Measurements from ENCODE around the gene SALL3.

The SALL3 gene

GRCh38 chr18:78980777-78981380, 1.3 kb downstream of the SALL3 start:
- no peak for DNase-seq (ENCODE audit: low spot score)

GRCh38 chr18:78981394-78981831, 1.8 kb downstream of the SALL3 start:
- DNase-seq (ENCODE audit: low spot score): no peak

DNA sequence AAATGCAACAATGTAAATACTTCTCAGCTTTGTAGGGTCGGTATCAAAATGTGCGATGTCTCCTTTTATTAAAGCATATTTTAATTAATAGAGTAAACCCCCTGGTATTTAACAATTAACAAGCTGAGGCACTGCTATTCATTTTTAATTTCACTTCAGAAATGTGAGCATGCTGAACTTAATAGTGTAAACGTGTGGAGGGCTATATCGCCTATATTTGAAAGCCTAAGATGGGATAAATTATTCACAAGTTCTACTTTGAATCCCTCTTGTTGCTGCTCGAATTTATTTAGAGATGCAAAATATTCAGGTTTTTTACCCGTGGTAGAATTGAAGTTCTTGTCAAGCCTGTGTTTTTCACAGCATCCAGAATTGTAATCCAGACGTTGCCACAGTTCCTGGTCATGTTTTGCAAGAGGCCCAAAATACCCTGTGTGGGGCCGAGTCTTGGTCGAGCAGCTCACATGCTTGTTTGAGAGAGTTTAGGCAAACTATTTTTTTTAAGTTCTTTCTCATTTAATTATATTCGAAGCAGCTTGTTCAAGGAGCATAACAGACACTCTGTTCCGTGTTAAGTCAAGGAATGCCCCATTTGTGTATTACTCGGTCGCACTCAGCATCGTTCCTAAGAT, 2.5 kb downstream of the SALL3 start:
- DNase-seq (ENCODE audit: low spot score): no peak

DNA sequence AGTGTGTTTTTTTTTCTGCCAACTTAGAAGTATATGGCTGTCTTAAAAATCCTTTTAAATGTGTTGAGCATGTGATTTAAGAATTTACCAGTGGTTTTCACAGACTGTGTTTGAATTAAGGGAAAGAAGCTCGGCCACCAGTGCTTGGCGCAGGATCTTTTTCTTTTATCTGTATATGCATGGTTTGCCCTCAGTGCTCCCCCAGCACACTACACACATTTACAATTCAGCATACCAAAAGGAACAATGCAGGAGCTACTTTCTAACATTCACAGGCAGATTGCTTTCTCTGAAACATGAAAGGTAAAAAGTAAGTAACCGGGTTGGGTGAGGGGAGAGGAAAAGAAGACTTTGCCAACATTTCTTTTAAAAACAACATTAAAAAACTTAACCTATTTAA, 3.9 kb downstream of the SALL3 start:
- DNase-seq (ENCODE audit: low spot score): no peak

- no peak for DNase-seq (ENCODE audit: low spot score)
Measured at GRCh38 chr18:78984941-78985784, 5.5 kb downstream of the SALL3 start.

DNA sequence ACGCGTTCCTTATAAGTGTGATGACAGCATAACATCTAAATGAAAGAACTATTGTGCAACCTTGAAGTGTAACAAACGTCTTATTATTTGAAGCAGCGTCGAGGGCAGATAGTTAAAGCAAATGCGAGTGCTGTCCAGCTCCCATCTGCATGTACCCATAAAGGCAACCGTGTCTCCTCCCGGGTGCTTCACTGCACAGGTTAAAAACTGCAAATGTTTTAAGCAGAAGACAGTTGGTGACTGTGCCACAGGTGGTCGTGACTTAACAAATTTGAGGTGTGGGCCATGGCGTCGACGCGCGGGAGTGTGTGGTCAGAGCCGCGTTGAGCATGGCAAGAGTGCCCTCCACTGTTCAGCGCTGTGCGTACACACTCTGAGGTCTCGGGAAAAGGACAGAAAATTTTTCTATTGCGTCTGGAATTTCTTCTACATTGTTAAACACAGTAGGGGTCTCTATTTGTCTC, 6.4 kb downstream of the SALL3 start:
- DNase-seq (ENCODE audit: low spot score): peak; percentile 47

DNA sequence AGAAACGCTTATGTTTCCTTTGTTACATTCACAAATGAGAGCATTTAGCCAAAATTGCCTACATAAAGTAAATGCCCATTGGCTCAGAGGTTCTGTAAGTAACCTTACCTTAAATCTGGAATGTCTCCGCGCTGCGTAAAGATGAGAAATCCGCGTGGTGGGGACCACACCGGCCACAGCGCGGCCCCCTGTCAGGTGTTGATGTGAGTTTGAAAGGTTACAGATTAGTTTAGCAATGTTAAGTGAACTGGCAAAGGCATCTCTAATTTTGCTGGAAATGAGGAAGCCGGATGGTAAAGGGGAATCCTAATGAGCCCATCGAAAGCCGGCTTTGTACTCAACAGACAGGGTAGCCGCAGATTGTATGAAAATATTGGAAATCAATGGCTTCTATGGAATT, 11.8 kb downstream of the SALL3 start:
- no peak for DNase-seq (ENCODE audit: low spot score)

DNA sequence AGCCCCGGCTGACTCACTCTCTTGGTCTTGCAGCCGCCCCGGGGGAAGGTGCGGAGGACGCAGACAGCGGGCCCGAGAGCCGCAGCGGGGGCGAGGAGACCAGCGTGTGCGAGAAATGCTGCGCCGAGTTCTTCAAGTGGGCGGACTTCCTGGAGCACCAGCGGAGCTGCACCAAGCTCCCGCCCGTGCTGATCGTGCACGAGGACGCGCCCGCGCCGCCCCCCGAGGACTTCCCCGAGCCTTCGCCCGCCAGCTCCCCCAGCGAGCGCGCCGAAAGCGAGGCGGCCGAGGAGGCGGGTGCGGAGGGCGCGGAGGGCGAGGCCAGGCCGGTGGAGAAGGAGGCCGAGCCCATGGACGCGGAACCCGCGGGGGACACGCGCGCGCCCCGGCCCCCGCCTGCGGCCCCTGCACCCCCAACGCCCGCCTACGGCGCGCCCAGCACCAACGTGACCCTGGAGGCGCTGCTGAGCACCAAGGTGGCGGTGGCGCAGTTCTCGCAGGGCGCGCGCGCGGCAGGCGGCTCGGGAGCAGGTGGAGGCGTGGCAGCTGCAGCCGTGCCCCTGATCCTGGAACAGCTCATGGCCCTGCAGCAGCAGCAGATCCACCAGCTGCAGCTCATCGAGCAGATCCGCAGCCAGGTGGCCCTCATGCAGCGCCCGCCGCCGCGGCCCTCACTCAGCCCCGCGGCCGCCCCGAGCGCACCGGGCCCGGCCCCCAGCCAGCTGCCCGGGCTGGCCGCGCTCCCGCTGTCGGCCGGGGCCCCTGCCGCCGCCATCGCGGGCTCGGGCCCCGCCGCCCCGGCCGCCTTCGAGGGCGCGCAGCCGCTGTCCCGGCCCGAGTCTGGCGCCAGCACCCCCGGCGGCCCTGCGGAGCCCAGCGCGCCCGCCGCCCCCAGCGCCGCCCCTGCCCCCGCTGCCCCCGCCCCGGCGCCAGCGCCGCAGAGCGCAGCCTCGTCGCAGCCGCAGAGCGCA, 12.7 kb downstream of the SALL3 start:
- no peak for DNase-seq (ENCODE audit: low spot score)

GRCh38 chr18:78993014-78993926, 13.7 kb downstream of the SALL3 start:
- DNase-seq (ENCODE audit: low spot score): no peak

GRCh38 chr18:78994000-78994399, 14.4 kb downstream of the SALL3 start:
- no peak for DNase-seq (ENCODE audit: low spot score)

- no peak for DNase-seq (ENCODE audit: low spot score)
Measured at GRCh38 chr18:78994531-78994930, 14.9 kb downstream of the SALL3 start.

DNA sequence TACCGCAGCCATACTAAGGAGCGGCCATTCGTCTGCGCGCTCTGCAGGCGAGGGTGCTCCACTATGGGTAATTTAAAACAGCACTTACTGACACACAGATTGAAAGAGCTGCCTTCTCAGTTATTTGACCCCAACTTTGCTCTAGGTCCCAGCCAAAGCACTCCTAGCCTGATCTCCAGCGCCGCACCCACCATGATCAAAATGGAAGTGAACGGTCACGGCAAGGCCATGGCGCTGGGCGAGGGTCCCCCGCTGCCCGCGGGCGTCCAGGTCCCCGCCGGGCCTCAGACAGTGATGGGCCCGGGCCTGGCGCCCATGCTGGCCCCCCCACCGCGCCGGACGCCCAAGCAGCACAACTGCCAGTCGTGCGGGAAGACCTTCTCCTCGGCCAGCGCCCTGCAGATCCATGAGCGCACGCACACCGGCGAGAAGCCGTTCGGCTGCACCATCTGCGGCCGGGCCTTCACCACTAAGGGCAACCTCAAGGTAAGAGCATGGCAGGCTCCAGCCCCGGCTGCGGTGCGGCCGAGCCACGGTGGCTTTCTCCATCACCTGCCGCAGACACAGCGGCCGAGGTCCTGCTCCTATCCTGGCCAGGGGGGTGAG, 15.5 kb downstream of the SALL3 start:
- DNase-seq (ENCODE audit: low spot score): no peak

DNA sequence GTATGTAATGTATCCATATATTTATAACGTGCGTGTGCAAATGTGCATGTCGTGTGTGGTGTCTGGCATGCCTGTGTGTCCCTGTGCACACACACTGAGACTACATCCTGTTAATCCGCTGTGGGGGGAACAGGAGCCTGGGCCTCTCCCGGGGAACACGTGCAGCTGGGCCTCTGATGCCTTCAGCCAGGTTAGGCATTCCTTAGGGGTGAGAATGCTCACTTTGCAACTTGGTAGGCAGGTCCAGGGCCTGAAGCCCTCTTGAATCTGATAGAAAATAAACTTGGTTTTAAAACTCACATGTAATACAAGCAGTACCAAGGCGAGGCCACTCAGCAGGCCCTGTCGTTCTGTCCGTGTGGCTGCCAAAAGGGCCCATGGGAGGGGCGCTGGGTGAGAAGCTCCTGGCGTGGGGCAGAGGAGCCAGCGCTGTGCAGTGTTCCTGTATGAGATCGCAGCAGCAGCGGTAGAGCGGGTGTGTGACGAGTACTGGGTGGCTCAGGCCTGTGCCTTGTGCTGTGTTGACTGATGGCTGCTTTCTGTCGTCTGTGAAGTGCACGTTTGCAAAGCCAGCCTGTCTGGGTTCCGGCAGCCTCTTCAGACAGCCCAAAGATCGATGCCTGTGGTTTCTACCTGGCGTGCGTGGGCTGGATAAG, 16.2 kb downstream of the SALL3 start:
- no peak for DNase-seq (ENCODE audit: low spot score)

DNA sequence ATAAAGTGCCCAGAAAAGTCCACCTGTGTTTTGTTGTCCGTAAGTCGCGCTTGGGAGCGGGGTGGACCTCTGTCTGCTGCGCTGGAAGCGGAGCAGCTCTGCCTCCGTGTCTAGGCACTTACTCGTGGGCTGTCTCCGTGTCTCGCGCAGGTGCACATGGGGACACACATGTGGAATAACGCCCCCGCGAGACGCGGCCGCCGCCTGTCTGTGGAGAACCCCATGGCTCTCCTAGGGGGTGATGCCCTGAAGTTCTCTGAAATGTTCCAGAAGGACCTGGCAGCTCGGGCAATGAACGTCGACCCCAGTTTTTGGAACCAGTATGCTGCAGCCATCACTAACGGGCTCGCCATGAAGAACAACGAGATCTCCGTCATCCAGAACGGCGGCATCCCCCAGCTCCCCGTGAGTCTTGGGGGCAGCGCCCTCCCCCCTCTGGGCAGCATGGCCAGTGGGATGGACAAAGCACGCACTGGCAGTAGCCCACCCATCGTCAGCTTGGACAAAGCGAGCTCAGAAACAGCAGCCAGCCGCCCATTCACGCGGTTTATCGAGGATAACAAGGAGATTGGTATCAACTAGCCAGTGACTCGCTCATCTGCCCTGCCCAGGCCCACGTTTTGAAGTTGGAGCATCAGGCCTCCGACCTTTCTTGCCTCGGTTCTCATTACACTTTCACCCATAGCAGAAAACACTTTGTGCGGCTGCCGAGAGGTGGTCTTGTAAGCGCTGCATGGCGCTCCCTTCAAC, 17.3 kb downstream of the SALL3 start:
- no peak for DNase-seq (ENCODE audit: low spot score)

- DNase-seq (ENCODE audit: low spot score): no peak
Measured at GRCh38 chr18:78998371-78999071, 18.9 kb downstream of the SALL3 start.

DNA sequence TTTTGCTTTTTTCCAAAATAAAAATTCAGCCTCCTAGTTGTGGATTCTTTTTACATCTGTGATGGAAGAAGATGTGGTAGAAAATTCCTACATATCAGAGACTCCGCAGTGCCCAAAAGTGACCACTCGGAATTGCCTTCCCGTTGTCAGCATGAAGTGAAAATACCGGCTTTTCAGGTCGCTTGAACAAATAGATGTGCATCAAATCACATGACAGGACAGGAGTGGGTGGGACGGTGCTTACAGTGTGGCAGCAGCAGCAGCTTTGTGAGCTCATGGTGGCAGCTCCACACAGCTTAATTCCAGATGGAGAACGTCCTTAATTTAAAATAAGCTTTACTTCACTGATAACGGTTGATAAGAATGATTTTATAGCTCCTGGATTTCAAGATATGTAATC, 20.3 kb downstream of the SALL3 start:
- DNase-seq (ENCODE audit: low spot score): no peak

- DNase-seq (ENCODE audit: low spot score): no peak
Measured at GRCh38 chr18:79000997-79001396, 21.4 kb downstream of the SALL3 start.

DNA sequence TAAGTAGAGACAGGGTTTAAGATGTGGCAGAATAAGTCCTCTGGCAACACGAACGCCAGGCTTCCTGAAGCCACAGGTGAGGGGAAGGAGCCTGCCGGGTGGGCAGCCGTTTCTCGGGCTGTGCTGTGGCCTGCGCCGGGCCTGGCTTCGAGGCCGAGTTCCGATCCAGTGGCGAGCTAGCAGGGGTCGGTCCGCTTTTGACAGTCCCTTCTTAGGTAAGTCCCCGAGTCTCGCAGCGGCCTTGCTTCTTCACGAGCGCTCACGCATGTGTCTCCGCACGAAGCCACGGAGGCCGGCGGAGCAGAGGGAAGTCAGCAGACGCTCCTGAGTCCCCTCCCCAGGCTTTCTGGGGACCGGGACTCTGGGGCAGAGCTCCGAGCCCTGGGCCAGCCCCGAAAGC, 26.0 kb downstream of the SALL3 start:
- no peak for DNase-seq (ENCODE audit: low spot score)

Data from AG08396 (cell line).